Osteoblast (primary cell): Measurements from ENCODE around the gene TACR2. TPM values are rescaled to one million over a fixed set of nuclear protein-coding genes. Genes with fewer than 3 reads are reported as not detected.

ENCODE experiments used
- DNase-seq: peaks from one replicate; pipeline ENCODE4 v3.0.0; 2011; ENCODE audit warnings: low spot score, mixed read lengths; ENCODE audit not compliant: insufficient read length; ENCODE audit errors: missing footprints
- H2AFZ ChIP-seq: 2 replicates; pipeline ENCODE4 v1.6.0; 2011; ENCODE audit warnings: mild to moderate bottlenecking, low read length
- H3K27ac ChIP-seq: 2 replicates; pipeline ENCODE4 v1.5.1; 2011; ENCODE audit warnings: mild to moderate bottlenecking, low read depth, low read length, moderate library complexity
- H3K27me3 ChIP-seq: 2 replicates; pipeline ENCODE4 v1.6.0; 2012; ENCODE audit warnings: mild to moderate bottlenecking, control low read depth, inconsistent platforms, low read length, moderate library complexity; ENCODE audit not compliant: insufficient read depth
- H3K36me3 ChIP-seq: 2 replicates; pipeline ENCODE4 v1.5.1; 2011; ENCODE audit warnings: mild to moderate bottlenecking, low read length, control low read depth, moderate library complexity; ENCODE audit not compliant: insufficient read depth
- H3K4me1 ChIP-seq: 2 replicates; pipeline ENCODE4 v1.5.1; 2011; ENCODE audit warnings: mild to moderate bottlenecking, low read length, control low read depth, moderate library complexity; ENCODE audit not compliant: insufficient read depth
- H3K4me2 ChIP-seq: 2 replicates; pipeline ENCODE4 v1.6.0; 2011; ENCODE audit warnings: mild to moderate bottlenecking, low read length; ENCODE audit not compliant: insufficient read depth
- H3K4me3 ChIP-seq: fragments of 200-600 bp; sonication (generic); 3 replicates; pipeline ENCODE4 v1.5.1; 2012; ENCODE audit warnings: mild to moderate bottlenecking, low read length, inconsistent platforms; ENCODE audit not compliant: insufficient read depth
- H3K79me2 ChIP-seq: 2 replicates; pipeline ENCODE4 v1.6.0; 2012; ENCODE audit warnings: mild to moderate bottlenecking, low read length, control low read depth, inconsistent platforms; ENCODE audit not compliant: insufficient read depth
- H3K9me3 ChIP-seq: 2 replicates; pipeline ENCODE4 v1.5.1; 2011; ENCODE audit warnings: low read depth, low read length, control low read depth
- H4K20me1 ChIP-seq: 2 replicates; pipeline ENCODE4 v1.6.0; 2012; ENCODE audit warnings: mild to moderate bottlenecking, low read length, control low read depth; ENCODE audit not compliant: insufficient read depth
- CTCF ChIP-seq: IDR thresholded peaks from 2 replicates; pipeline ENCODE4 v1.5.1; 2011; ENCODE audit warnings: mild to moderate bottlenecking, low read depth, low read length, moderate library complexity; ENCODE audit errors: extremely low read depth
- total RNA-seq: library from RNA; depleted of rRNA; stranded (reverse); fragments of >200 nt; gene quantifications from 2 replicates; pipeline ENCODE4 v1.2.3, GENCODE V29; 2012

TACR2 gene
- total RNA-seq, result 0.29 and 0.36 TPM in 2 replicates

- no peak for DNase-seq
- Histone ChIP-seq H3K27me3 (peaks cover 14% of the 10 kb centered on the region), H3K36me3 (no peaks in the 10 kb centered on the region), H3K27ac (no peak within 1 kb of the TSS), H2AFZ (no peak within 1 kb of the TSS), H3K4me3 (no peak within 1 kb of the TSS), H3K79me2 (no peaks in the 10 kb centered on the region), H3K9me3 (no peaks in the 10 kb centered on the region), H3K4me1 (no peaks in the 10 kb centered on the region), H3K4me2 (no peak within 1 kb of the TSS), H4K20me1 (no peaks in the 10 kb centered on the region)
- TF ChIP-seq CTCF, result no peak
Measured at GRCh38 chr10:69416695-69417094, at the start of gene TACR2. TACR2 (minus strand) TSS chr10:69416918; CDS start chr10:69416323, 595 bp downstream.

- no peak for TF ChIP-seq CTCF
- no peak for DNase-seq
- H3K4me3 ChIP-seq, result no peak overlapping the region
- H3K4me2 ChIP-seq, result no peak overlapping the region
- no peak overlapping the region for H2AFZ ChIP-seq
- H4K20me1 ChIP-seq, result no peaks in the 10 kb centered on the region
- no peaks in the 10 kb centered on the region for H3K9me3 ChIP-seq
- peaks cover 12% of the 10 kb centered on the region for H3K27me3 ChIP-seq
- peaks cover 3% of the 10 kb centered on the region for H3K4me1 ChIP-seq
- H3K27ac ChIP-seq, result no peak overlapping the region
- no peaks in the 10 kb centered on the region for H3K79me2 ChIP-seq
- H3K36me3 ChIP-seq, result no peaks in the 10 kb centered on the region
Measured at GRCh38 chr10:69466158-69466490, 49.4 kb upstream of the TACR2 start.

GRCh38 chr10:69465457-69466157 is 48.9 kb upstream of the TACR2 start:
- H3K4me3 ChIP-seq, result no peak overlapping the region
- H3K9me3 ChIP-seq, result no peaks in the 10 kb centered on the region
- no peak overlapping the region for H2AFZ ChIP-seq
- no peaks in the 10 kb centered on the region for H4K20me1 ChIP-seq
- H3K36me3 ChIP-seq, result no peaks in the 10 kb centered on the region
- peaks cover 10% of the 10 kb centered on the region for H3K27me3 ChIP-seq
- no peak overlapping the region for H3K4me2 ChIP-seq
- peaks cover under 1% of the 10 kb centered on the region for H3K4me1 ChIP-seq
- TF ChIP-seq CTCF, result no peak
- H3K27ac ChIP-seq, result no peak overlapping the region
- no peaks in the 10 kb centered on the region for H3K79me2 ChIP-seq
- no peak for DNase-seq

GRCh38 chr10:69464801-69465401 is 48.2 kb upstream of the TACR2 start:
- Histone ChIP-seq H3K4me3 (no peak overlapping the region), H3K9me3 (no peaks in the 10 kb centered on the region), H3K4me1 (no peaks in the 10 kb centered on the region), H3K27me3 (peaks cover 3% of the 10 kb centered on the region), H3K27ac (no peak overlapping the region), H3K4me2 (no peak overlapping the region), H3K79me2 (no peaks in the 10 kb centered on the region), H2AFZ (no peak overlapping the region), H4K20me1 (no peaks in the 10 kb centered on the region), H3K36me3 (no peaks in the 10 kb centered on the region)
- no peak for DNase-seq
- no peak for TF ChIP-seq CTCF
